ENCODE measurements around the gene C11orf71. TPM values are rescaled to one million over a fixed set of nuclear protein-coding genes. Genes with fewer than 3 reads are reported as not detected.

The C11orf71 gene
- total and polyA plus RNA-seq, 9 of the 15 experiments (the other 6 are each of a cell fraction or from before 2014, with no cell fraction given): 2.9 to 15.1 (median 9.1) TPM

GRCh38 chr11:114439229-114440120 lies 39.2 kb upstream of the C11orf71 start, which contains the start of gene REXO2 (continued):
- TF ChIP-seq YY1 (IDR thresholded peaks at IDR 0.05; ENCODE audit: borderline replicate concordance in 1 of 3, control insufficient read depth in 1 of 3, extremely low read depth in 1 of 3, insufficient read depth in 3 of 3, insufficient read length in 1 of 3, insufficient replicate concordance in 2 of 3, low read depth in 1 of 3, low read length in 2 of 3) (peak in 1 of 3 experiments; percentile 46), HNRNPLL (IDR thresholded peaks at IDR 0.05; ENCODE audit: low read depth, low read length, poor library complexity, severe bottlenecking) (peak; percentile 82), ZSCAN29 (IDR thresholded peaks at IDR 0.05) (no peak), SMAD3 (CRISPR knock-in tag; conservative IDR thresholded peaks at IDR 0.05) (no peak), TRIM25 (IDR thresholded peaks at IDR 0.05; ENCODE audit: borderline replicate concordance) (no peak), CCNT2 (IDR thresholded peaks at IDR 0.05; ENCODE audit: borderline replicate concordance, extremely low read depth, insufficient read length, low read depth, low read length) (peak; percentile 75), ILF3 (IDR thresholded peaks at IDR 0.05; ENCODE audit: borderline replicate concordance) (no peak), ZNF197 (CRISPR knock-in tag; IDR thresholded peaks at IDR 0.05; ENCODE audit: low read depth) (no peak), GATA2 (CRISPR knock-in tag; IDR thresholded peaks at IDR 0.05) (no peak), THRA (IDR thresholded peaks at IDR 0.05) (no peak), RBM34 (IDR thresholded peaks at IDR 0.05; ENCODE audit: borderline replicate concordance, insufficient read depth, low read length) (no peak), NKRF (IDR thresholded peaks at IDR 0.05; ENCODE audit: borderline replicate concordance) (peak; percentile 81), GATAD2A (IDR thresholded peaks at IDR 0.05) (peak; percentile 83), GTF2E2 (tag; IDR thresholded peaks at IDR 0.05) (no peak), MYNN (IDR thresholded peaks at IDR 0.05) (no peak; the same call in 1 of the 2 replicates), MYNN (CRISPR knock-in tag; IDR thresholded peaks at IDR 0.05) (no peak), ZFP91 (CRISPR knock-in tag; IDR thresholded peaks at IDR 0.05) (no peak), GTF2F1 (IDR thresholded peaks at IDR 0.05; ENCODE audit: low read depth, low read length) (peak; percentile 21; the same call in 1 of the 2 replicates), TARDBP (IDR thresholded peaks at IDR 0.05) (no peak), MAFG (tag; conservative IDR thresholded peaks at IDR 0.05) (peak; percentile 45; the same call in 1 of the 2 replicates), ZNF445 (CRISPR knock-in tag; IDR thresholded peaks at IDR 0.05; ENCODE audit: low read depth) (no peak)
